NCI-H2227 (cell line): ENCODE measurements around the gene C5AR1.
"Not testable (repeated sequence)": the region's sequence is repeated elsewhere in the genome, so short reads cannot be mapped to it uniquely, and the experiment has no call there.

Experiments used
- DNase-seq: peaks from one replicate; lab custom pipeline; 2025; ENCODE audit not compliant: unreplicated experiment; lab: John Stamatoyannopoulos, UW

Gene C5AR1

DNA sequence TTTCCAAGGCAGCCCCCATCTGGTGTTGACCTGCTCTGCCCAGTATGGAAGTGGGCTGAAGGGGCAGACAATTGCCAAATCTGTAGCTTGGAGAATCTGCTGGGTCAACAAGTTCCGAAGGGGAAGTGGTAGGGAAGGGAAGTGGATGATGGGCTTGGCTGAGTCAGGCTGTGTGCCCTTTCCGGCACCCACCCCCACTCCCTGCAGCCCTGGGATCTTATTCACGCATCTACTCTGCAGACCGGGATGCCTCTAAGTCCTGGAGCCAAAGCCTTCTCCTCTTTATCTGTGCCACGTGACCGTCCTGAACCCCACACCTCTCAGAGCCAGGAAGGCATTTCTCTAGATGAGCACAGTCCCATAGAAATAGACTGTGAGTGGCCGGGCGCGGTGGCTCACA is 14.8 kb downstream of the C5AR1 start:
- DNase-seq: no peak

DNA sequence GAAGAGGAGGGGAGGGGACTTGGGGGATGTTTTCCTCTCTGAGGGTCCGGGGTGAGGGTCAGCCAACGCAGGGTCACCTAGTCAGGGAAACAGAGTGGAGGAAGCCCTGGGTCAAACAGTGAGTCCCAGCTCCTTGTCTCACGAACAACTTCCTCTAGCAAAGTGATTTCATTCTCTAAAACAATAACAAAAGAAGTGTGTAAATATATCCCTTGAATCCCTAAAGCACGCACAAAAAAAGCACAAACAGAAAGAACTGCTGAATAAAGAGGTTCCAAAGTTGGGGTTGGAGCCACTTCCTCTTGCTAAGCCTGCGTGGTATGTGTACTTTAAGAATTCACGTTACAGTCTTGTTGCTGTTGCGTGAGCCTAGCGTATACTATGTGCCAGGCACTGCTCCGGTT is 20.8 kb downstream of the C5AR1 start:
- DNase-seq: no peak

DNA sequence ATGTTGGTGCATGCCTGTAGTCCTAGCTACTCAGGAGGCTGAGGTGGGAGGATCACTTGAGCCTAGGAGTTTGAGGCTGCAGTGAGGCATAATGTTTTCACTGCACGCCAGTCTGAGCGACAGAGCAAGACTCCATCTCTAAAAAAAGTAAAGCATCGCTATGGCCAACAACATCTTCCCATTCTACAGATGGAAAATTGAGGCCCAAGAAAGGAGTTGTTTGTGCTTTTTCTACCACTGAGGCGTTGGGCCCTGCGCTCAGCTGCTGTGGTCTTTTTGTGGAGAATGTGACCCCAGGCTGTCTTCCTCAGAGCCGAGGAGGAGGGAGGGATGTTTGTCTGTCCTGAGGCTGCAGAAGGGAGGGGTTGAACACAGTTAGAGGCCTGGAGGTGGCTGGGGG is 21.8 kb downstream of the C5AR1 start:
- no peak for DNase-seq

DNA sequence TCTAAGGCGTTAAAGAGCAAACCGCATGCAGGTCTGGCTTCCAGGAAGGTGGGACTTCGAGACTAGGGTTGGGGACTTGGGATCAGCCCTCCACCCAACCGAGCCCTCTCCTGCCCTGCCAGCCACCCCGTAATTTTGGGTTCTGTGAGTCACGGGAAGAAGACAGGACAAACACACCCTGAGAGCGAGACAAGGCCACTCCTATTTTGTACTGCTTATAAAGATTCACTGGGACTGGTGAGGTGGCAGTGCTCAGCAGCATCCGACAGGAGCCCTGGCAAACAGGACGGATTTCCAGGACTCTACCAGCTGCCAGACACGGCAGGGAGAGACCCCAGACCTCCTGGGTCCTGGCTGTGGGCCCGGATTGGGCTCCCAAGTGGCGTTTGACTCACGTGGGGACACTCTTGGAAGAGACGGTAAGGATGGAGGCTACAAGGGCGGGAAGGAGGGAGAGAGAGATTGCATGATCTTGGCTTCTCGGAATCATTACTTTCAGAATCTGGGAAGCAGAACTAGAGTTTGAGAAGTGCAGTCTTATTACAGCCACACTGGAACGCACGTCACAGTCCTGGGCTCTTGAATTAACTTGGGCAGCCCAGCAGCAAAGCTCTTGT is 22.4 kb downstream of the C5AR1 start, which contains the start of gene C5AR2:
TSS of gene C5AR2 (plus strand) at position 245 of the 617 bp plus-strand sequence. CDS start 8,625 bp downstream, outside the sequence.
- no peak for DNase-seq

GRCh38 chr19:47336765-47337718 is 27.4 kb downstream of the C5AR1 start:
- not testable (repeated sequence) for DNase-seq

DNA sequence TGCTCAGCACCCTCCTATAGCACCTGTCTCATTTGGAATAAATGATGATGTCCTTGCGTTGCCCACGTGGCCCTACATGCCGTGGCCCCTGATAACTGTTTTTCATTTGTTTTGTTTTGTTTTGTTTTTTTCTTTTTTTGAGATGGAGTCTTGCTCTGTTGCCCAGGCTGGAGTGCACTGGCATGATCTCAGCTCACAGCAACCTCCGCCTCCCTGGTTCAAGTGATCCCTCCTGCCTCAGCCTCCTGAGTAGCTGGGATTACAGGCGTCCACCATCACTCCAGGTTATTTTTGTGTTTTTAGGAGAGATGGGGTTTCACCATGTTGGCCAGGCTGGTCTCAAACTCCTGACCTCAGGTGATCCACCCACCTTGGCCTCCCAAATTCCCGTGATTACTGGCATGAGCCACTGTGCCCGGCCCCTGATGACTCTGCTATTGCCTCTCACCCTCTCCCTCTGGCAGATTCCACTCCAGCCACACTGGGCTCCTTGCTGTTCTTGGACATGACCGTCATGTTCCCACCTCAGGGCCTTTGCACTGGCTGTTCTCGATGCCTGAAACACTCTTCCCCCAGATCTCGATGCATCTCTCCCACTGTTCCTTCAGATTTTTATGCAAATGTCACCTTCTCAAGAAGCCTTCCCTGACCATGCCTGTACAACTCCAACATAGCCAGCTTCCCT is 29.7 kb downstream of the C5AR1 start:
- DNase-seq: no peak

- no peak for DNase-seq
Observed at GRCh38 chr19:47340477-47341208, 31.0 kb downstream of the C5AR1 start.

- no peak for DNase-seq
Observed at GRCh38 chr19:47341734-47342133, 32.1 kb downstream of the C5AR1 start.

- no peak for DNase-seq
Observed at GRCh38 chr19:47343194-47343802, 33.6 kb downstream of the C5AR1 start.

DNA sequence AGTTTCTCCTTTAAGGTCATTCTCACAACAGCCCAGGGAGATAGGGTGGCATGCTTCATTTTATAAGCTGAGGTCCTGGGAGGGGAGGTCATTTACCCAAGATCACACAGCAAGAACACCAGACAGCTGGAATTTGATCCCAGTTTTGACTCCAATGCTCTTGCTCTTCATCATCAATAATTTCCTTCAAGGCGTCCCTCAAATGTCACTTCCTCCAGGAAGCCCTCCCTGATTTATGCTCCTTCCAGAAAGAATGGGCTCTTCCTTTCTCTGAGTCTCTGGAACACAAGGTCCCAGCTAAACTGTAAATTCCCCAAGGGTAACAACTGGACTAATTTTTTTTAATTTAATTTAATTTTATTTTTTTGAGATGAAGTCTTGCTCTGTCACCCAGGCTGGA is 34.8 kb downstream of the C5AR1 start:
- DNase-seq: no peak

DNA sequence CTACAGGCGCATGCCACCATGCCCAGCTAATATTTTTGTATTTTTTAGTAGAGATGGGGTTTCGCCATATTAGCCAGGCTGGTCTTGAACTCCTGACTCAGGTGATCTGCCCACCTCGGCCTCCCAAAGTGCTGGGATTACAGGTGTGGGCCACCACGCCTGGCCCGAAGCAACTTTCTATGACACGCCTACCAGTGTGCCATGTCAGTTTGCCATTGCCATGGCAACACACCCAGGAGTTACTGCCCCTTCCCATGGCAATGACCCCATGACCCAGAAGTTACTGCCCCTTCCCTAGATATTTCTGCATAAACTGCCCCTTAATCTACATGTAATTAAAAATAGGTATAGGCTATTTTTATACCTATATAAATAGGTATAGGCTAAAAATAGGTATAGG is 36.4 kb downstream of the C5AR1 start:
- DNase-seq: not testable (repeated sequence)

DNA sequence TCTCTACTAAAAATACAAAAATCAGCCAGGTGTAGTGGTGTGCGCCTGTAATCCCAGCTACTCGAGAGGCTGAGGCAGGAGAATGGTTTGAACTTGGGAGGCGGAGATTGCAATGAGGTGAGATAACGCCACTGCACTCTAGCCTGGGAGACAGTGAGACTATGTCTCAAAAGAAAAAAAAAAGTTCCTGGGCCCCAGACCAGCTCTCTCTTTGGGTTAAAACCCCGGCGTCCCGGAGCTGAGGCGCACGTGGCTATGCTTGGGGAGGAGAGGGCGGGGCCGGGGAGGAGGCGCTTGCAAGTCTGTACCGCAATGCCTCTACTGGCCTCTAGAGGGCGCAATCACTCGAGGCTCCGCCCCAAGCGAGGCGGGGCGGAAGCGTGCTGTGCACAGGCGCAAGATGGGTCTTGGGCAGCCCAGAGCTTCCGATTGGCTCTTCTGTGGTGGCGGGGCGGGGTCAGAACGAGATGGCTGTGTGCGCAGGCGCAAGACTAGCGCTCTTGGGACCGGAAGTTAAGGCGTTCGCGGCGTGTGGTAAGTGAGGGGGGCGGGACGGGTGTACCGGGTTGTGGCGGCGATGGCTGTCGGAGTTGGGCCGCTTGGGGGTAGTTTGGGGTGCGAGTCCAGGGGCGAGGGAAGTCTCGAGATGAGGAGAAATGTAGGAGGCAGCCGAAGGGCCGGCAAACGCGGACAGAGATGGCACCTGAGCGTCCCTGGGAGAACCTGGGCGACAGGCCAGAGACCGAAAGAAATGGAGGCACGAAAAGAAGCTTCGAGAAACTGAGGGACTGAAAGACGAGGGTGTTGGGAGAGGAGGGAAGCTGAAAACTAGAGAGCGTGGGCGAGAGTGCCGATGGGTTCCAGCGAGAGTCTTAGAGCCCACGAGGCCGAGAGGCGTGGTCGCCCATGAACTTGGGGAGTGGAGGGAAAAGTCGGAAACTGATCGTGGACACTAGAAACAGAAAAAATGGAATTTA is 39.4 kb downstream of the C5AR1 start, which contains the start of gene DHX34:
TSS of gene DHX34 (plus strand) at position 497 of the 977 bp plus-strand sequence. CDS start 3,716 bp downstream, outside the sequence.
- DNase-seq: peak; percentile 97

DNA sequence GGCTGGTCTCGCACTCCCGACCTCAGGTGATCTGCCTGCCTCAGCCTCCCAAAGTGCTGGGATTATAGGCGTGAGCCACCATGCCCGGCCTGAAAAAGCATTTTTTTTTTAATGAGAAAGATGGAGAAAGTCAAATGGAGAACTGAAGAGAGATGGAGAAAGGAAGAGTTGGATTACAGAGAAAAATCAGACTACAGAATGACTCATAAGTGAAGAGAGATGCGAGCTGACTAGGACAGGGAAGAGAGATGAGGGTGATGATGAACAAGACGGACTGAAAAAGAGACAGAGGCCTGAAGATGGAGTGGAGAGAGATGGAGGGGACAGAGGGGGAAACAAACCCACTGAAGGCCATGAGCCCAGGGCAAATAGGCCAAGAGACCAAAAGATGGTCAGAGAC is 41.0 kb downstream of the C5AR1 start:
- no peak for DNase-seq

DNA sequence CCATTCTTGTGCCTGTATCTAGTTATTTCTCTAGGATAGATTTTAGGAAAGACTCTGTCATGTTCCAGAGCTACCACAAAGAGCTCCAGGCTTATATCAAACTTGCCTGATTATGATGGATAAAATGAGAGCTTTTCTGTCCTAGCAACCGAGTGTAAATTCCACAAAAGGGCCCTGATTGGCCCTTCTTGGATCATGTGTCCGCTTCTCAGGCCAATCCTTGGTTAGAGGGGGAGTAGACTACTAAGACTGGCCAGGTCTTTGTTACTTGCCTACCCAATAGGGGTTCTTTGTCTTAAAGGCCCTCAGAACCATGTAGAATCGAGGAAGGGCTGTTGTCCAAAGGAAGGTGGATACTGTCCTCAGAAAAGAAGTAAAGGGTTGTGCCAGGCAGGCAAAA is 41.9 kb downstream of the C5AR1 start:
- DNase-seq: peak; percentile 25

GRCh38 chr19:47352095-47352494 is 42.4 kb downstream of the C5AR1 start:
- no peak for DNase-seq

DNA sequence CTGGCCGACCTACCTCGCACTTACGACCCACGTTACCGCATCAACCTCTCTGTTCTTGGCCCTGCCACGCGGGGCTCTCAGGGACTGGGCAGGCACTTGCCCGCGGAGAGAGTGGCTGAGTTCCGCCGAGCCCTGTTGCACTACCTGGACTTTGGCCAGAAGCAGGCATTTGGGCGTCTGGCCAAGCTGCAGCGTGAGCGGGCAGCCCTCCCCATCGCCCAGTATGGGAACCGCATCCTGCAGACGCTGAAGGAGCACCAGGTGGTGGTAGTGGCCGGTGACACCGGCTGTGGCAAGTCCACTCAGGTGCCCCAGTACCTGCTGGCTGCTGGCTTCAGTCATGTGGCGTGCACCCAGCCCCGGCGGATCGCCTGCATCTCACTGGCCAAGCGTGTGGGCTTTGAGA is 43.6 kb downstream of the C5AR1 start:
- no peak for DNase-seq

DNA sequence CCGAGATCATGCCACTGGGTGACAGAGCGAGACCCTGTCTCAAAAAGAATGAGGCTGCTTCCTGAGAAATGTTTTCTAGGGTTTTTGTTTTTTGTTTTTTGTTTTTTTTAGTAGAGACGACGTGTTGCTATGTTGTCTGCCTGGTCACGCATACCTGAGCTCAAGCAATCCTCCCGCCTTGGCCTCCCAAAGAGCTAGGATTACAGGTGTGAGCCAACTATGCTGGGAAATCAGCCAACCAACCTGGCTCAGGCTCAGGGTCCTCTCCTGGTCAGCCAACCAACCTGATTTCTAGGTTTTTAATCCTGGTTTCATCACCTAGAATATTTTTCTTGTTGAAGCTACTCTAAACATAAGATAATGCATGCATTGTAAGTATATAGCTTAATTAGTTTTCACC is 47.2 kb downstream of the C5AR1 start:
- no peak for DNase-seq

DNA sequence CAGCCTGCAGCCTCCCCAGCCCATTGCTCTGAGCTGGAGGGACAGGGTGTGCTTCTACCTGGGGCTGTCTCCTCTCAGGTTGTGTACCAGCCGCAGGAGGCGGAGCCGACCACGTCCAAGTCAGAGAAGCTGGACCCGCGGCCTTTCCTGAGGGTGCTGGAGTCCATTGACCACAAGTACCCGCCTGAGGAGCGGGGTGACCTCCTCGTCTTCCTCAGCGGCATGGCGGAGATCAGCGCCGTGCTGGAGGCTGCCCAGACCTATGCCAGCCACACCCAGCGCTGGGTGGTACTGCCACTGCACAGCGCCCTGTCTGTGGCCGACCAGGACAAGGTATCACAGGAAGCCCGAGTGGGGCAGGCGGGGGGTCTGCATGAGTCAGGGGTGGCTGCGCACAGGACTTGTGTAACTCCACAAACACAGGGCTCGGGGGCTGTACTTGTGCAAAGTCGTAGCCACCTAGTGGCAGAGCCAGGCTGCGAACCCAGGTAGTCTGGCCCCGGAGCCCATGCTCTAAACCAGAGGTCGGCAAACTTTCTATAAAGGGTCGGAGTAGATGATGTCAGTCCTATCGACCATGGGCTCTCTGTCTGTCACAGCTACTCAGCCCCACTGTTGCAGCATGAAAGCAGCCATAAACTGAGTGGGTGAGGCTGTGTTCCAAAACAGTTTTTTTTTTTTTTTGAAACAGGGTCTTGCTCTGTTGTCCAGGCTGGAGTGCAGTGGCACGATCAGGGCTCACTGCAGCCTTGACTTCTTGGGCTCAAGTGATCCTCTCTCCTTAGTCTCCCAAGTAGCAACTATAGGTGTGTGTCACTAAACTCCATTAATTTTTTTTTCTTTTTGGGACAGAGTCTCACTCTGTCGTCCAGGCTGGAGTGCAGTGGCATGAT is 48.4 kb downstream of the C5AR1 start:
- DNase-seq: no peak
